EL (cell line): ENCODE data around the gene SRGAP2B.
"Not testable (repeated sequence)": the region's sequence is repeated elsewhere in the genome, so short reads cannot be mapped to it uniquely, and the experiment has no call there.

Experiments used
- DNase-seq: peaks from one replicate; pipeline ENCODE4 v3.0.0-alpha.2; 2016

The SRGAP2B gene

DNA sequence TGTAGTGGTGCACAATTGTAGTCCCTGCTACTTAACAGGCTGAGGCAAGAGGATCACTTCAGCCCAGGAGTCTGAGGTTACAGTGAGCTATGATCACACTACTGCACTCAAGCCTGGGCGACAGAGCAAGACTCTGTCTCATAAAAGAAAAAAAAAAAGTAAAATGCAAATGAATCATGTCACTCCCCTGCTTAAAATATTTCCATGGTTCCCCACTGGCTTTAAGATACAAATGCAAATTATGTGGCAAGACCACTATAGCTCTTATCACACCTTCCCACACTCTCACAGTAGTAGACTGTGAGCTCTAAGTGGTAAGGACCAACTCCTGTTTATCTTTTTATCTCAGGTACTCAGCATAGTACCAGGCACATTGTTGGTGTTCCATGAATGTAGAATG lies 53.6 kb downstream of the SRGAP2B start:
- not testable (repeated sequence) for DNase-seq

DNA sequence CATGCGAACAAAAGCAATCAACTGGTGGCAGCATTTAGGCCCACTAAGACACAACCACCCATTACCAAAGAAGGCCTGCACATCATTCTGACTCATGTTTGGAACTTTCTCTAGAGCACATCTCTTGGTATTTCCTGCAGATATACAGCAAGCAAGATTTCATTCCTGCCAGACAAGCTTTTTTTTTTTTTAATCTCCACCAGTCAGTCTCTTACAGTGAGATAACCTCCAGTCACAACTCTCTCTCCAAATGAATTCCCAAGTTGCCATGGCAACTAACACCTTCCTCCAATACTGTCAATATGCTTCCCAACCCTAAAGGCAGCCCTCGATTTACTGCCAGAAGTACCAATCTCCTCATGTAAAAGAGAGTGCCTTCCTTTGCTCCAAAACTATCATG lies 59.1 kb downstream of the SRGAP2B start:
- DNase-seq = not testable (repeated sequence)

DNA sequence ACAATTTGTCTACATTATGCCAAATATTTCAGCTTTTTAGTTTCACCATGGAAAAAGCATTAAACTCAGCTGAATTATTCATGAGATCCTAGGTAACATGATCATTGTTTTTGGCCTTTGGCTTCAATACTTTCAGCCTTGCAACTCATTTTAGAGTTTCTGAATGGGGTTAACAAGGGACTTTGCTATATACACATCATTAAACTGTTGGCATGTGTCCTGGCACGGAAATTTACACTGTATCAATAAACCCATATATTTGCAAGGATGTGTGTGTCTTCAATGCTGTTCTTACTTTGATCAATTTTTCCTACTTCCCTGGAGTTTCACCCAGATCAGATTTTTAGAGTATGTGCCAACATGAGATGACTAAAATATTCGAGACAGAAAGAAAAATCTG lies 61.6 kb downstream of the SRGAP2B start:
- DNase-seq = not testable (repeated sequence)

DNA sequence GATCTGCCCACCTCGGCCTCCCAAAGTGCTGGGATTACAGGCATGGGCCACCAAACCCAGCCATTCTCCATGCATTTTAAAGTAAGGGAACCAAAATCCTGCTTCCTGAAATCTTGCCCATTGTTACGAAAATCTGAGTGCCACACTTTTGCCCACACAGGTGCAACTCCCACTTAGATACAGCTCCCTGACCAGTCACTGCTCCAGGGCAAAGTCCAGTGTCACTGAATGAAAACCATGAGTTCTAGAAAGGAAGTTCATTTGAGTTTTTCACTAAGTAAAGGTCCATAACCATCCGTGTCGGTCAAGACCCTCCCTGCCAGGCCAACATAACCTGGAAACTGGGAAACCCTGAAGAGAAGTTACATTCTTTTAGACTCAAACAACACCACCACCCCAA lies 67.9 kb downstream of the SRGAP2B start:
- DNase-seq = not testable (repeated sequence)

DNA sequence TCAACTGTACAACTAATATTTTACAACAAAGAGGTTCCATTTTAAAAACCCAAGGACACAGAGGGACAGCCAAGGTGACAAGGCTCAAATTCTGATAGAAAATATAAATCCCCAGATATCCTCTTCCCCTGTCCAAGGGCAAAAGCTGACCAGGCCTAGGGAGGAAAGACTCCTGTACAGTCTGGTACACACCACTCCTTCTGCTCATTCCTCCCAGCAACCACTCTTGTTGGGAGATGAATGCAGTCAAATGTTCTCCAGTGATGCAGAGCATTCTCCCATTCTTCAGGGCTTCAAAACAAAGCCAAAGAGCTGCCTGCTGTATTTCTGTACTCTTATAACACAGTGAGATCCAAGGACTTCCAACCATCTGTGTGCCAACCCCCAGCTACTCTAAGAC lies 69.8 kb downstream of the SRGAP2B start:
- DNase-seq = not testable (repeated sequence)

DNA sequence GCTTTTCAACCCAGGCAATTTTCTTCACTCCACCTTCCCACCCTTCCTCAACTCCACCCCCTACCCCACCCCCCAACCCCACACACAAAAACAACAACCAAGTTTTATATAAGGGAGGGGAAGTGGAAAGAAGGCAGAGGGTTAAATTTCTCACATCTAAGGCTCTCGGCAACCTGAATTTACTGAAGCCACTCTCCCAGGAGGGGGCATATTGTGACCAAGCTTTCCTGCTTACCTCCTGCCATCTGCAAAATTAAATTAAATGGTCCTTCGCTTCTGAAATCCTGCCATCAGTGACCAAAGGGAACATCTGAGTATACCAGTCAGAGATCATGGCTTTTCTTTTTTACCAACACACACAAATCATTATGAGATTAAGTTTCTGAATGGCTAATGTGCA lies 72.9 kb downstream of the SRGAP2B start:
- DNase-seq = not testable (repeated sequence)

DNA sequence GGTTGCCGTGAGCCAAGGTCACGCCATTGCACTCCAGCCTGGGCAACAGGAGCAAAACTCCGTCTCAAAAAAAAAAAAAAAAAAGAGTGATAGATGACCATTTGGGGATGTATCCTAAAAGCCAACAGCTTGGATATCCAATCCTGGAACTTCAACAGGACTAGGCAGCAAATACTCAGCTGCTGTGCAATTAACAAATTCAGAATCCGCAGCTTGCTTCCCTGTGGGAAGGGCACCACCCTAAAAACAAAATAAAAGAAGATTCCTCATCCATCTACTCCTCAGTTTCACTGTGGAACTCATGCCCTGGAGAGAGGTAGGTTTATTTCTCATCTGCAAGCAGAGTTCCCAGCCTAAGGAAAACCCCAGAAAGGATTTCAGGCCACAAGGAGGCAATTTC lies 73.4 kb downstream of the SRGAP2B start:
- DNase-seq = not testable (repeated sequence)

DNA sequence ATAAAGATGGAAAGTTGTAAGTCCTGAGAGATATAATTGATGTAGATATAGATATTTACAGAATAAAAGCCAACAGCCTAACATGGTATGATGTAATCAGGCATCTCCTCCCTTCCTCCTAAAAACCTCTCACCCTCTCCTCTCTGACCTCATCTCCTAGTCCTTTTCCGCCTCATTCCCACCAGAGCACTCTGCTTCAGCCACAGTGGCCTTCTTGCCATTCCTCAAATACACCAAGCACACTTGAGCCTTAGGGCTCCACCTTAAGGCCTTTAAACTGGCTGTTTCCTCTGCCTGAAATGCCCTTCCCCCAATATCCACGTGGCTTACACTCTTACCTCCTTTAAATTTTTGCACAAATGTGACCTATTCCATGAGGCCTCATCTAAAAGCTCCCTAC lies 75.4 kb downstream of the SRGAP2B start:
- DNase-seq = not testable (repeated sequence)

DNA sequence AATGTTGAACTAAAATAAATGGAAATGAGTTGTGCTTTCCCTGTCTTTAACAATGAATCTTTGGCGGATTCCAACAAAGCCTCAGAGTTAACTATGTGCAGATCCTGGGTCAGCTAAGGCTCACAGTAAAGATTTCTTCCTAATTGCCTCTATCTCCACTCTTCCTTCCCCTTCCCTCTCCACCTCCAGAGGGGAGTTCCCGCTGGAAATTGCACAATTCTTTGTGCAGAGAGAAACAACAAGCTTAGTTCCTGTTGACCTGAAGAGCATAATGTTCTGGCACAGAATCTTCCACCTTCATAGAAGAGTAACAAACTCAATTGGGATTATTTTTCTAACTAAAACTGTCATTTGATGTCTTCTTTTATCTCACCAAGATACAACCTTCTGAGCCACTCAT lies 77.4 kb downstream of the SRGAP2B start:
- not testable (repeated sequence) for DNase-seq

DNA sequence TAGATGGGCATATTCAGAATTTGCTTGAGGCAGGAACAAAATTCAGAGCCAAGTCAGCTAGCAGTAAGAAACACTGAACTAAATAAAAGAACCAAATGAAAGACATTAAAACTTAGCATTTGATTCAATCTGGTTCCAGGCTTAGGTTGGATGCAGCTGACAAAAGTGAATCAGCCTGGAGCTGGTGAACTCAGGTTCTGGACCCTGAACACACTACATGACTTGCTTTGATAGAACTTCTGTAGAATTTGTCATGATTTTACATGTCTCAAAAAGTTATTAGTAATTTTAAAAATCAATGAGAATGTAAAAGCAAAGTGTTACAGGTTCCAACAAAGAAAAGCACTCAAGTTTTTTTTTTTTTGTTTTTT lies 78.7 kb downstream of the SRGAP2B start:
- DNase-seq = not testable (repeated sequence)

DNA sequence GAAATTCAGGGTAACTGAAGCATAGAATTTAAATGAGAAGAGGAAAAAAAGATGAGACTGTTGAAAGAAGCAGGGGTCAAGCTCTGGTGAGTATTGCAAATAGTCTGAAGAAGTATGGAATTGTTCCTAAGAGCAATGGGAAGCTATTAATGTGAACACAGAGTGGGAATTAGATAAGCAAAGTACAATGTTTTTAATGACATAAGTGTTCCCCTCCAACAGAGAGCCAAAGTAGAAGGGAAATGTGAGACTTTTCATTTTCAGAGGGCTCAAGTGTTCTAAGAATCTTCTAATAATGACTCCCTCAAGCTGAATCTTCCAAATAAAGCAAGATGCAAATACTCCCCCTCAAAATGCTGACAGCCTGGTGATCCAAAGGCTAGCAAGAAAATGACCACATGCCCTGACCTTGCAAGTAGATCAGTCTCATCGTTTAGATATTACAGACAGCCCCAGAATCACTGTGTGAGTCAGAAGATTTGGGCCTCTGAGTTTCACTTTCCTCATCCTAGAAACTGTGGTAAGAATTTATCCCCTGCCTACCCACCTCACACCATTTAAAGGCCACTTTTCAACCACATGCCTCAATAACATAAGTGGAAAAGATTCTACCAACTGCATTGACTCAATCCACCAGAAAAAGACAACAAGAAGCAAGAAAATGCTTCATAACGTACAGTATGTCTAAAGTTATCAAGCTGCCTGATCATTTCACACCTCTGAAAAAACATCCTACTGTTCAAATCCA lies 79.2 kb downstream of the SRGAP2B start:
- DNase-seq = not testable (repeated sequence)

DNA sequence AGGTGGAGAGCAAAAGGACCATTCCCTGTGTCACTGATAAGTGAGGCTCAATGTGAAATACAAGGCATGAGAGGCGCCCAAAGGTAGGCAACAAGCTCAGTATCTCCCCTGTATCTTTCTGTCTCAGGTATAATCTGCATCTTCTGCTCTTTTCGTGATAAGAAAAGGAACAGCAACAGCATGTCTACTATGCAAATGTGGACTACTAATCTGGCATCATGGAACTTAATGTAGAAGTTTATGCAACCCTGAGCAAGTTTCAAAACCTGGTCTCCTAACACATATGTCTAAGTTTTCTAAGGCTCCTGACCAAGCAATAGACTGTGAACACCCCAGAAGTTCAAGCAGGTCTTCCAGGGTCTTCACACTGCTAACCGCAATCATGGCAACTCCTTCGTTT lies 81.8 kb downstream of the SRGAP2B start:
- not testable (repeated sequence) for DNase-seq

DNA sequence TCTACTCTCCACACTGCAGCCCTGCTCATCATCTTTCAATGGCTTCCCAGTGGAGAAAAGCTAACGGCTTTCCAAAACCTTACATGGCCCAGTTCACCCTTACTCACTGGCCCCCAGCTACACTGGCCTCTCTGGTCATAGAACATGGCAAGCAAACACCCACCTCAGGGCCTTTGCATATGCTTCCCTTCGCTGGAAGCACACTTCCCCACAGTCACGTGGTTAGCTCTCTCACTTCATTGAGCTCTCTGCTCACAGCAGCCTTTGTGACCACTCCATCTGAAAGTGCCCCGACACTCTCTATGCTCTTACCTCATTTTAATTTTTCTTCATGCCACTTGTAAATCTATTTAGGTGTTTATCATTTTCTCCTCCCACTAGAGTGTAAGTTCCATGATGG lies 83.3 kb downstream of the SRGAP2B start:
- DNase-seq = not testable (repeated sequence)

DNA sequence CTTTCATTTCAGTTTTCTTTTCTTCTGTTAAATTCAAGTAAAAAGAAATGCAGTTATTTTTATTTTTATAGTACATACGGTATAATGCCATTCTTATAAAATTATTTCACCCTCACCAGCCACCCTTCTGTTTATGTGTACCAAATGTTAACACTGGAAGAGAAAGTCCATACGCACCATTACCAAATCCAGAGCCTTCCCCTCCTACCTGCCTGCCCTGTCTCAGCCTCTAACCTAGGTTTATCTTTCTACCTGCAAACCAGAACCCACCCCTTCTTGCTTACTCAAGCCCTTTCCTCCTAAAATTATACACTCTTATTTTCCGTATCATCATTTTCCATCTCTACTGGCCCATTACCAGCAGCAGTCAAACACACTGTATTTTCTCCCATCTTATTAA lies 84.5 kb downstream of the SRGAP2B start:
- not testable (repeated sequence) for DNase-seq

DNA sequence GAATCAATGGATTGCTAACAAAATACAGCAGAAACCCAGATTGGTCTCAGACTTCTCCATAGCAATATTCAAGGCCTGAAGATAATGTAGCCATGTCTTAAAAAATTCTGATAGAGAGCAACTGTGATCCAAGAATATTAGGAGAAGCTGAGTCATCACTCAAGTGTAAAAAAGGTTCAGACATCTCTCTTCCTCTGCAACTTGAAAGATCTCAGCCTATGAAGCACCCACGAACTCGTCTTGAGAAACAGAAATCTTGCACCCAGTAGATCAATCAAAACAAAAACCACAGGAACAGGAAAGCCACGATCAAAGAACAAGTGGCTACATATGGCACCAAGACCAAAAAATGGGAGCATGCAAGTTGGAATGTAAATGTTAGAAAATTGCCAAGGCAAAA lies 85.2 kb downstream of the SRGAP2B start:
- DNase-seq = not testable (repeated sequence)

DNA sequence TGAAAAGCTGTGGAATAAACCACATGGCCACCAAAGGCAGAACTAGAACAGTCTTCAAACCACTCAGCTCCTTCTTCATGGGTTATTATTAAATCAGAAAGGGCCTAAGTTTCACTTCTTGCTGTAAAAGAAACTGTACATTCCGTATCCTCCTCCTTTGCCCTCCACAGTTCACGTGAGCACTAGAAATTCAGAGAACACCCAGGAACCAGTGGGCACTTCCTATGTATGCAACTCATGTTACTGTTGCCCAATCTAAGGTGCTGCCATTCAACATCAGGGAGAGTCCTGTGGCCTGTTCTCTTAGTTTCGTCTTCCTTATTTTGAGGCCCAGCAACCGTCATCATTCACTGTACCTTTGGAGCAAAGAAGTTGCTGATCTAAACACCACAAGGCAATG lies 86.7 kb downstream of the SRGAP2B start:
- DNase-seq = not testable (repeated sequence)

DNA sequence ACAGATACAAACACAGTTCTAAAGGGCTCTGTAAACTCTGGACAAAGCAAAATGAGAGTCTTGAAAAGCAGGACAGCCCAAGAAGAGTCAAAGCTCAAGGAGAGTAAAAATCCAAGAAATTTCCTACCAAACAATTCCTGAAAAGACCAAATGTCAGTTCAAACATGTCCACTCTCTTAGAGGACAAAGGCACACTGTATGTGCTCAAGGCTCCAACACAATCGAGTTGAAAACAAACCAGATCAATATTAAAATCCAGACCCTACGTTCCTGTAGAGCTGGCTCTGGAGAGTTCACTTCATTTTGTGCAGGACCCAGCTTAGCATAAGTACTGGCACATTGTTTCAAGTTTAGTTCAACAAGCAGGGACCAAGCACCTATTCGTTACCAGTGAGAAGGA lies 90.0 kb downstream of the SRGAP2B start:
- DNase-seq = not testable (repeated sequence)

DNA sequence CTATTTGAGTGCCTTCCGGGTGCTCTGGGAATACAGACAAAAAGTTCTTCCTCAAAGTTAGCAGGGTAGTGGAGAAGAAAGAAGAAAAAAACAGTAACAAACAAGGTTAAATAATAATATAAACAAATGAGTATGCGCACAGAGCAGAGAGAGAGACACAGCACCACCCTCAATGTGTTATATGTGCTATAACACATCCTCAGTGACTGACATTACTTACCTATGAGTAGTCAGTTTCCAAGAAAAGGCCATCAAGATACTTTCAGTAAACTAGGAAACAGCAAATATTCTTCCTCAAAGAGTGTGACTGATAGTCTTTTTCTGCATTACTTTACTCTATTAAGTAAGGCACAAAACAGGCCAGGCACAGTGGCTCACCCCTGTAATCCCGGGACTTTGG lies 93.7 kb downstream of the SRGAP2B start:
- DNase-seq = not testable (repeated sequence)

DNA sequence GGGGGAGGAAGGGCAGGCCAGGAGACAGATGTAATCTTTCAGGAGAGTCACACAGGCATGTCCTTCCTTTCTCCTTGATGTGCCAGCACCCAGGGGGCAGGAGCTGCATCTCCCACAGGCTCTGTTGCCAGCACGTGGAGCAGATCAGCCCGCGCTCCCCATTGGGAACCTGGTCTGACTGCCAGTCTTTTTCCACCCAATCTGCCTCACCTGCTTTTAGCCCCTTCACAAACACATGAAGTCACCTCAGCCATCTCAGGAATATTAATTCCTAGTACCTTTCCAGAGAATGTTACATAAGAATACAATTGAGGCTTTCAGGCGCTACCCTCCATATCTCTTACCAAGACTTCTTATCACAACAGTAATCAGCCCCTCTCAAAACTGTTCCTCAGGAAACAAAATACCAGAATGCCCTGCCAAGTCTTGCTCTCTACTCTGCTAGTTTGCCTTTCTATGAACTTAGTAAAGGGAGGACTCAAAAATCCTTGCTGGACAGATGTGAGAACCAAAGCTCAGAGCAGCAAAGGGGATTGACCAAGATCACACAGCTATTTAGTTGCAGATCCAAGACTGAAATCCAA lies 94.3 kb downstream of the SRGAP2B start:
- not testable (repeated sequence) for DNase-seq

DNA sequence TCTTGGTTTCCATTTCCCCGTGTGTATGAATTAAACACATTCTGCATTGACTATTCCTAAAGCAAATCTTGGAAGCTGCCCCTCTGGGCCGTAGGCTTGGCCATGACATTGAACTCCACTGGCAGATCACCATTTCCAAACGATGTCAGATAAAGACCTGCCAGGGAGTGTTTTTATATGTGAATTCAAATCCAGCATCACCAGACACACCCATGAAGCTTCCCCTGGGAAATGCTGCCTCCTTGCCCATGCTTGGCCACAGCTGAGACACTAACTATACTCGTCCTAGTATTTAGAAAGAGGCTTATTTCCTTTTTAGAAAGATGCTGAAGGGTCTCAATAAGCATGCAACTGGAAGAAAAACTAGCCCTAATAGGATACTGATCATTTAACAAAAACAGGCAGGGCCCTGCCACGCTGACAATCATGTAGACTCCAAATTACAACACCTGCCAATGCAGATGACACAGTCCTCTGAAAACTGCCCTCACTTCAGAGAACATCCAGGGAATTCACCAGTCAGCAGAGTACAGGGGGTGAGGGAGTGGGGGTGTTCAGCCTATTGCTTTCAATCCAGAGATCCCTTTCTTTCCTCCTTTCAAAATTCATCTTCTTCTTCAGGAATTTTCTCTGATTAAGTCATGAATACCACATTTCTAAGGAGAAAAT lies 94.9 kb downstream of the SRGAP2B start:
- not testable (repeated sequence) for DNase-seq

DNA sequence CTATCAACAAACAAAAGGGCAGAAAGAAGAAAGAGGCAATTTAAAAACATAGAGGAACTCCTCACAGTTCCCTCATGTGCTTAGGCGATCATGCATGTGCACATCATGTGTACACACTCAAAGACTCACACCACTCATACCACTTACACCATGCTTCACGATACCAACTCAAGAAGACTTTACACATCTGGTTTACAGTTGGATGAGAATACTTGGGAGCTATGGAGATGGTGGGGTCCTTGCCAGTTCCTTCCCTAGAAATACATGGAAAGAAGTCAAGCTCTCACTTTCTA lies 96.2 kb downstream of the SRGAP2B start:
- DNase-seq = not testable (repeated sequence)

DNA sequence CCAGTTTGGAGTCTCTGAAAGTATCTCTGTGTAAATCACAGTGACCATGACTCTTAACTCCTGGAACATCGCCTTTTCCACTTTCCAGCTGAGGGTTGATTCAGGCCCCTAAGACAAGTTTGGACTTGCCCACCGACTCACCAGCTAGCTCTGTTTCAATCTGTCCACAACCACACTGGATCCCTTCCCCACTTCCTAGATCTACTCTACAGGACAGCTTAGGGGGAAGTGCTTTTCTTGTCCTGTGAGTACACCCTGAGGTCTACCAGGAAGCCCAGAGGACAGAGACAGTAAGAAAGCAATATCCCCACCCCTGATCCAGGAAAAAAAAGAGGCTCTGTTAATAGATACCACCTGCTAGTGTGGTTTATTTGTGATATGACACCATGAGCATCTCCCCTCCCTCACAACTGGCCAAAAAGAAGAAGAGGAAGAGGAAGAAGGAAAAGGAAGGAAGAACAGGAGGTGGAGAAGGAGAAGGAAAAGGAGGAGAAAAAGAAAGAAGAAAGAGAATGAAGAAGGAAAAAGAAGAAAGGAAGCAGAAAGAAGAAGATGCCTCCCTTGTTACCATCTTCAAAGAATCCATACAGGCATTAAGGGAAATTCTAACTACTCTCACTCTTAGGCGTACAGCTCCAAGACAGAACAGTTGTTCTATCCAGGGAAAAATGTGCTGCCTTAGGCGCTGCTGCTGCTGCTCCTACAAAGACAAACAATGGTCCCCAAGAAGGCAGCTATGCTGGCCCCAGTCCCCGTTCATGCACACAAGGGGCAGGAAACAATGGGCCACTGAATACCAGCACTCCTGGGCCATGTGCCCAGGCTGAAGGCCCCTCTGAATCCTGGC lies 96.8 kb downstream of the SRGAP2B start:
- DNase-seq = not testable (repeated sequence)

DNA sequence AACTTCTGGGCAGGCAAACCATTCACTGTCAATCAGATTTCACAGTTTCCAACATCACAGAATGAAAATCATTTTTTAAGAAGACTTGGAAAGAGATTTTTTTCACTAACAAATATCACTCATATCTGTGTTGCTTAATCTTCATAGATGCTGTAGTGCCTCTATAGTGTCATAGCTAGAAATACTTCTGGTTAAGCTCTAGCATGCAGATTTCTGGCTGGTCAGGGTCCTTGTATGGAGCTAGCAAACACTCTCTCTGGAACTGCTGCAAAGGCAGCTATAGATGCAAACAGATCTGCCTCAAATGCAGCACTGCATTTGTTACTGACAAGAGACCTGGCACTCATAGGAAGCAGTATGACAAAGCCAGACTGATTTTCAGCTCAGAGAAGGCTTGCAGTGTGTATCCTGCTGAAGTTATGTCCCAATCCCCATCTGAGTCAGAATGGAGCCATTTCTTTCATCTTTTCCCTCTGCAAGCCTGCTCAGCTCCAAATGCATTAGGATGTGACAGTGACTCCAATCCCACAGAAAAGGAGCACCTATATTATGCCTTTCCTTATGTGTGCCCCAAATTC lies 99.2 kb downstream of the SRGAP2B start:
- DNase-seq = peak; percentile 37
